Thyroid gland (tissue), 4 donors: Measurements from ENCODE around the gene PIP4K2A.

Experiments
- POLR2A ChIP-seq, 2 donors: fragments of 450-650 bp; IDR thresholded peaks; one replicate each; pipeline ENCODE4 v1.6.1; 2017; ENCODE audit warnings: antibody characterized with exemption in 2 of 2, mild to moderate bottlenecking in 2 of 2, moderate library complexity in 1 of 2
- TF ChIP-seq, protein P1 (sequence below), 6 experiments: fragments of 200-600 bp in 3 of 6; fragments of 450-650 bp in 3 of 6; sonication (generic) in 3 of 6; IDR thresholded peaks; one replicate each; pipeline ENCODE4 v1.5.1; 2016 to 2019; ENCODE audit warnings: antibody characterized with exemption in 6 of 6, mild to moderate bottlenecking in 2 of 6, inconsistent platforms in 1 of 6, moderate library complexity in 1 of 6

DNA sequence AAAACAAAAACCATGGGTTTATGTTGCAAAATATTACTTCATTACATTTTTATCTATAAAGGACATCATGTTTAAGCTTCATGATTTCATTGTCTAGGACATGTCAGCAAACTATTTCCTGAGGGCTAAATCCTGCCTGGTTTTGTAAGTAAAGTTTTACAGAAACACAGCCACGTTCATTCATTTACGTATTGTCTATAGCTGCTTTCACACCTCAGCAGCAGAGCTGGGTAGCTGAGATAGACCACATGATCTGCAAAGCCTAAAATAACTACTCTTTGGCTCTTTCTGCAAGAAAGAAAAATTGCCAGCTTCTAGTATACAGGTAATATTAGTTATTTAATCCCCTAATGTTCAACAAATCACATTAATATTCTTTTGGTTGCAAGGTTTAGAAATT, 12.7 kb upstream of the PIP4K2A start:
- TF ChIP-seq, protein P1, sequence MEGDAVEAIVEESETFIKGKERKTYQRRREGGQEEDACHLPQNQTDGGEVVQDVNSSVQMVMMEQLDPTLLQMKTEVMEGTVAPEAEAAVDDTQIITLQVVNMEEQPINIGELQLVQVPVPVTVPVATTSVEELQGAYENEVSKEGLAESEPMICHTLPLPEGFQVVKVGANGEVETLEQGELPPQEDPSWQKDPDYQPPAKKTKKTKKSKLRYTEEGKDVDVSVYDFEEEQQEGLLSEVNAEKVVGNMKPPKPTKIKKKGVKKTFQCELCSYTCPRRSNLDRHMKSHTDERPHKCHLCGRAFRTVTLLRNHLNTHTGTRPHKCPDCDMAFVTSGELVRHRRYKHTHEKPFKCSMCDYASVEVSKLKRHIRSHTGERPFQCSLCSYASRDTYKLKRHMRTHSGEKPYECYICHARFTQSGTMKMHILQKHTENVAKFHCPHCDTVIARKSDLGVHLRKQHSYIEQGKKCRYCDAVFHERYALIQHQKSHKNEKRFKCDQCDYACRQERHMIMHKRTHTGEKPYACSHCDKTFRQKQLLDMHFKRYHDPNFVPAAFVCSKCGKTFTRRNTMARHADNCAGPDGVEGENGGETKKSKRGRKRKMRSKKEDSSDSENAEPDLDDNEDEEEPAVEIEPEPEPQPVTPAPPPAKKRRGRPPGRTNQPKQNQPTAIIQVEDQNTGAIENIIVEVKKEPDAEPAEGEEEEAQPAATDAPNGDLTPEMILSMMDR (IDR thresholded peaks at IDR 0.05) = no peak
- TF ChIP-seq POLR2A (IDR thresholded peaks at IDR 0.05) = no peak
